Ascending aorta (tissue), 2 donors: ENCODE data around the gene CAP2. TPM values are rescaled to one million over a fixed set of nuclear protein-coding genes. Genes with fewer than 3 reads are reported as not detected.

Experiments
- DNase-seq, 2 donors: peaks; one replicate each; pipeline ENCODE4 v3.0.0-alpha.2; 2019; ENCODE audit warnings: low spot score in 2 of 2
- H3K27ac ChIP-seq, 2 donors: fragments of 200-600 bp; sonication (generic); one replicate each; pipeline ENCODE4 v1.5.1; 2016 to 2017; ENCODE audit warnings: mild to moderate bottlenecking in 1 of 2
- H3K27me3 ChIP-seq: fragments of 200-600 bp; sonication (generic); one replicate; pipeline ENCODE4 v1.5.1; 2017
- H3K36me3 ChIP-seq, 2 donors: fragments of 200-600 bp; sonication (generic); one replicate each; pipeline ENCODE4 v1.5.1; 2016
- H3K4me1 ChIP-seq, 2 donors: fragments of 200-600 bp; sonication (generic); one replicate each; pipeline ENCODE4 v1.5.1; 2016 to 2017; ENCODE audit warnings: mild to moderate bottlenecking in 1 of 2
- H3K4me3 ChIP-seq, 2 donors: fragments of 200-600 bp; sonication (generic); one replicate each; pipeline ENCODE4 v1.5.1; 2016 to 2017; ENCODE audit warnings: mild to moderate bottlenecking in 1 of 2
- H3K9me3 ChIP-seq, 2 donors: fragments of 200-600 bp; sonication (generic); one replicate each; pipeline ENCODE4 v1.5.1; 2016
- intact Hi-C: fragments of 100-400 bp; cut with DNase I; formaldehyde crosslinking; loops from one replicate; pipeline ENCODE4 v1.15.1; 2023
- total RNA-seq: library from RNA; depleted of rRNA; stranded (reverse); fragments of >200 nt; gene quantifications from one replicate; pipeline ENCODE4 v1.1.0, GENCODE V29; 2016
- TF ChIP-seq, protein P1 (sequence below), 3 experiments: fragments of 200-600 bp in 2 of 3; fragments of 450-650 bp in 1 of 3; sonication (generic) in 2 of 3; IDR thresholded peaks; one replicate each; pipeline ENCODE4 v1.5.1; 2016 to 2019; ENCODE audit warnings: antibody characterized with exemption in 3 of 3, mild to moderate bottlenecking in 1 of 3, moderate library complexity in 1 of 3

The CAP2 gene
- total RNA-seq, 1 donor from 2014 or later: 7.1 TPM

DNA sequence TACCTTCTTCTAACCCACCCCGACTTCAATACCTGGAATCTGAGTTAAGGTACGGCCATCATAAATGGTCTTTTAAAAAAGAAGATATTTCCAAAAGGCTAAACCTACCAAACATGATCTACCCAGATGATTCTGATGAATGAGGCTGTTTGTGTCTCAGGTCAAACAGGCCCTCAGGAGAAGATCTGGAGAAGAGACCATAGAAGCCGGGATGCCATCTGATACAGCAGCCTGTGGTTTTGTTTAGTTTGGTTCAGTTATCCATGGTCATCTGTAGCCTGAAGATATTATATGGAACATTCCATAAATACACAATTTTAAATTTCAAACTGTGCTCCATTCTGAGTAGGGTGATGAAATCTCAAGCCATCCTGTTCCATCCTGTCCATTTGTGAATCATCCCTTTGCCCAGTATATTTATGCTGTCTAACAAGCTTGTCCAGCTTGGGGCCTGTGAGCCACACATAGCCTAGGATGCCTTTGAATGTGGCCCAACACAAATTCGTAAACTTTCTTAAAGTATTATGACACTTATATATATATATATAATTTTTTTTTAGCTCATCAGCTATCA lies 4.0 kb upstream of the CAP2 start:
- TF ChIP-seq, protein P1, sequence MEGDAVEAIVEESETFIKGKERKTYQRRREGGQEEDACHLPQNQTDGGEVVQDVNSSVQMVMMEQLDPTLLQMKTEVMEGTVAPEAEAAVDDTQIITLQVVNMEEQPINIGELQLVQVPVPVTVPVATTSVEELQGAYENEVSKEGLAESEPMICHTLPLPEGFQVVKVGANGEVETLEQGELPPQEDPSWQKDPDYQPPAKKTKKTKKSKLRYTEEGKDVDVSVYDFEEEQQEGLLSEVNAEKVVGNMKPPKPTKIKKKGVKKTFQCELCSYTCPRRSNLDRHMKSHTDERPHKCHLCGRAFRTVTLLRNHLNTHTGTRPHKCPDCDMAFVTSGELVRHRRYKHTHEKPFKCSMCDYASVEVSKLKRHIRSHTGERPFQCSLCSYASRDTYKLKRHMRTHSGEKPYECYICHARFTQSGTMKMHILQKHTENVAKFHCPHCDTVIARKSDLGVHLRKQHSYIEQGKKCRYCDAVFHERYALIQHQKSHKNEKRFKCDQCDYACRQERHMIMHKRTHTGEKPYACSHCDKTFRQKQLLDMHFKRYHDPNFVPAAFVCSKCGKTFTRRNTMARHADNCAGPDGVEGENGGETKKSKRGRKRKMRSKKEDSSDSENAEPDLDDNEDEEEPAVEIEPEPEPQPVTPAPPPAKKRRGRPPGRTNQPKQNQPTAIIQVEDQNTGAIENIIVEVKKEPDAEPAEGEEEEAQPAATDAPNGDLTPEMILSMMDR (IDR thresholded peaks at IDR 0.05): no peak
- H3K27me3 ChIP-seq: no peaks in the 10 kb centered on the region
- intact Hi-C loops: no loop called here

DNA sequence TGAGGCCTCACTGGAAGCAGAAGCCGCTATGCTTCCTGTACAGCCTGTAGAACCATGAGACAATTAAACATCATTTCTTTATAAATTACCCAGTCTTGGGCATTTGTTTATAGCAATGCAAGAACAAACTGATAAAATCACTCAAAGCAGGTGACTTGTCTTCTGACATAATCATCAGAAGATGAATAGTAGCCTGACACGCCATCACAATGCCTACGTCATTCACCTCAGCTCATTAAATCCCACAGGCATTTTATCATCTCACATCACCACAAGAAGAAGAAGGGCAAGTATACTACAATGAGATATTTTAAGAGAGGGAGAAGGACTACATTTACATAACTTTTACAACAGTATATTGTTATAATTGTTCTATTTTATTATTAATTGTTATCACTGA lies 3.1 kb upstream of the CAP2 start:
- TF ChIP-seq, protein P1 (IDR thresholded peaks at IDR 0.05): no peak
- no peaks in the 10 kb centered on the region for H3K36me3 ChIP-seq
- no peak overlapping the region for H3K27ac ChIP-seq
- H3K4me3 ChIP-seq: no peak overlapping the region
- no peaks in the 10 kb centered on the region for H3K9me3 ChIP-seq
- no peak for DNase-seq
- intact Hi-C loops: loop anchor here (5.0 to 10.0 kb wide), 2 partner anchors 108 to 315 kb away; partner anchors contain the start of genes NUP153 and RBM24
- peaks cover 0 to 5% of the 10 kb centered on the region in 2 donors for H3K4me1 ChIP-seq
- H3K27me3 ChIP-seq: no peaks in the 10 kb centered on the region

More for the DNA sequence above, 4.0 kb upstream of the CAP2 start:
- Histone ChIP-seq H3K9me3 (no peaks in the 10 kb centered on the region), H3K36me3 (no peaks in the 10 kb centered on the region), H3K4me3 (no peak overlapping the region), H3K4me1 (peaks cover 0 to 4% of the 10 kb centered on the region in 2 donors), H3K27ac (no peak overlapping the region)
- DNase-seq: no peak

- TF ChIP-seq, protein P1 (IDR thresholded peaks at IDR 0.05): no peak
- Histone ChIP-seq H3K9me3 (no peaks in the 10 kb centered on the region), H3K27me3 (no peaks in the 10 kb centered on the region), H3K4me1 (peaks cover 0 to 7% of the 10 kb centered on the region in 2 donors), H3K27ac (no peak overlapping the region), H3K36me3 (no peaks in the 10 kb centered on the region), H3K4me3 (no peak overlapping the region)
- DNase-seq: no peak
- intact Hi-C loops: loop anchor here (2.0 to 10.0 kb wide), 4 partner anchors 83 to 313 kb away; partner anchors contain the start of genes NUP153 and RBM24
Observed at GRCh38 chr6:17391976-17392375, 1.4 kb upstream of the CAP2 start.

- H3K36me3 ChIP-seq: no peaks in the 10 kb centered on the region
- H3K9me3 ChIP-seq: no peaks in the 10 kb centered on the region
- TF ChIP-seq, protein P1 (IDR thresholded peaks at IDR 0.05): no peak
- peaks cover 0 to 10% of the 10 kb centered on the region in 2 donors for H3K4me1 ChIP-seq
- peak overlapping the region; percentile 75 to 87 for H3K27ac ChIP-seq
- H3K4me3 ChIP-seq: peak overlapping the region; percentile 81 to 94
- peak in 1 of 2 donors; percentile 72 for DNase-seq
- H3K27me3 ChIP-seq: no peaks in the 10 kb centered on the region
- intact Hi-C loops: loop anchor here (2.0 to 10.0 kb wide), 4 partner anchors 81 to 311 kb away; partner anchors contain the start of genes NUP153 and RBM24
Observed at GRCh38 chr6:17393892-17394631, 667 bp downstream of the CAP2 start.

- TF ChIP-seq, protein P1 (IDR thresholded peaks at IDR 0.05): no peak
- Histone ChIP-seq H3K4me1 (peaks cover 0 to 10% of the 10 kb centered on the region in 2 donors), H3K27me3 (no peaks in the 10 kb centered on the region), H3K9me3 (no peaks in the 10 kb centered on the region), H3K36me3 (no peaks in the 10 kb centered on the region), H3K27ac (no peak overlapping the region), H3K4me3 (no peak overlapping the region)
- intact Hi-C loops: loop anchor here (10.0 kb wide), 1 partner anchor 310 kb away; the partner anchor contains the start of gene NUP153
- no peak for DNase-seq
Observed at GRCh38 chr6:17395112-17395511, 1.7 kb downstream of the CAP2 start.
